ENCODE measurements around the gene CLPSL2.
A peak's percentile ranks its signal among the peaks of the same experiment; 100 is the strongest.

CLPSL2 gene

DNA sequence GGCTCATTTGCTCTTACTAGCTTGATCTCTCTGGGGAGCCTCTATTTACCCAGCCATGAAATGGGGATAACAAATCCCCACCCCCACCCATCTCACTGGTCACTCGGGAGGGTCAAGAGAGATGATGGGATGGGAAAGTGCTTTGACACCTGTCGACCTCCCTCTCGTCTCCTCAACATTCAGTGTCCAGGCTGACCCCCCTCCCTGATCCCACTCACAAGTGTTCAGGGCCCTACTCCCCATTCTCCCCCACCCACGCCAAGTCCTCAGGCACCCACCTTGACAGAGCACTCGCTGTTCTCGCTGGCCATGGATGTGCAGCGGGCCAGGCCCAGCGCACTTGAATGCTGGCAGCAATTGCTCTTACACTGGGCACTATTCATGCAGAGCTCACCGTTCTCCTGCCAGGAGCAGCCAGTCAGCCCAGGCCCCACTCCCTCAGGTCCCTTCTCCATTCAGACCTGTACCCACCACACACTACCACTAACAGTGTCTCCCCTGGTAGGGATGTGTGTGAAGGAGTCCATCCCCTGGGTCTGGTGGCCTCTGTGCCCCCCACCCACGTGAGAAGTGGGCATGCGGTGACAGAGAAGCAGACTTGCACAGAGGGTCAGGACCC, 19.2 kb downstream of the CLPSL2 start:
- H3K9ac ChIP-seq (ENCODE audit: low read depth, low read length): no peak overlapping the region
- H3K4me1 ChIP-seq (ENCODE audit: control insufficient read depth, insufficient read depth, low read length): peaks cover 3% of the 10 kb centered on the region
- H3K27me3 ChIP-seq (ENCODE audit: control insufficient read depth, insufficient read depth, low read length): no peaks in the 10 kb centered on the region
- no peaks in the 10 kb centered on the region for H3K9me3 ChIP-seq (ENCODE audit: control insufficient read depth, insufficient read depth, low read length)
- H3K36me3 ChIP-seq (ENCODE audit: control insufficient read depth, insufficient read depth, low read length): no peaks in the 10 kb centered on the region
- no peak overlapping the region for H3K4me3 ChIP-seq (ENCODE audit: low read depth, low read length)

- Histone ChIP-seq H3K4me1 (ENCODE audit: control insufficient read depth, insufficient read depth, low read length) (peaks cover 3% of the 10 kb centered on the region), H3K9ac (ENCODE audit: low read depth, low read length) (no peak overlapping the region), H3K36me3 (ENCODE audit: control insufficient read depth, insufficient read depth, low read length) (no peaks in the 10 kb centered on the region), H3K27me3 (ENCODE audit: control insufficient read depth, insufficient read depth, low read length) (no peaks in the 10 kb centered on the region), H3K9me3 (ENCODE audit: control insufficient read depth, insufficient read depth, low read length) (no peaks in the 10 kb centered on the region), H3K4me3 (ENCODE audit: low read depth, low read length) (no peak overlapping the region)
These were observed 19.8 kb downstream of the CLPSL2 start for GRCh38 chr6:35796236-35796635.

DNA sequence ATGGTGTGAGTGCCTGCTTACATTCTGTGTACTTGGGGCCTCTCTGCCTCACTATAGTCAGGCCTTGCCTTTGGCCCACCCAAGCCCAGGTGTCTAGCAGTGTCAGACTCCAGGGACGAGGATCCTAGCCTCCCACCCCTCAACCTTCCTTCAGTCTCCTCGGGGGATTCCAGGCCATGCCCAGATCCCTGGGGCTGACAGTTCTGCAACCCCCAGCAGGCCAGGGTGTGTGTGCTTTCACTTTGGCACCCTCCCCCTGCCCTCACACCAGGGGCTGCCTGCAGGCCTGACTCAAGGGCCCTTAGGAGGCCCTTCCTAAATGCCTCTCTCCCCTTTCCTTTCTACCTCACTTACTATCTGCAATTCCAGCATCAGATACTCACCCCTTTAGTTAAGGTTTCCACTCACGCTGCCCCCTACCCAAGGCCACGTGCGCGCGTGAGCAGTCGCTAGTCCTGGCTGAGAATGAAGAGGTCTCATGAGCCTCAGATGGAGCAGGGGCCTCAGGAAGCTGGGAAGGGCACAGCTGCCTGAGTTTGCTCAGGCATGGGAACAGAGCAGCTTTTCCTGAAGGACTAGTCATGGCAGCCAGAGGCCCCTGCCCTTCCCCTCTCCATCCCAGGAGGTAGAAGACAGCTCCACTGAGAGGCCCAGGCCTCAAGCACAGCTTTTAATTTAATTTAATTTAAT, 21.6 kb downstream of the CLPSL2 start:
- H3K36me3 ChIP-seq (ENCODE audit: control insufficient read depth, insufficient read depth, low read length): no peaks in the 10 kb centered on the region
- peaks cover 3% of the 10 kb centered on the region for H3K4me1 ChIP-seq (ENCODE audit: control insufficient read depth, insufficient read depth, low read length)
- no peak overlapping the region for H3K9ac ChIP-seq (ENCODE audit: low read depth, low read length)
- no peak overlapping the region for H3K4me3 ChIP-seq (ENCODE audit: low read depth, low read length)
- H3K9me3 ChIP-seq (ENCODE audit: control insufficient read depth, insufficient read depth, low read length): no peaks in the 10 kb centered on the region
- no peaks in the 10 kb centered on the region for H3K27me3 ChIP-seq (ENCODE audit: control insufficient read depth, insufficient read depth, low read length)

DNA sequence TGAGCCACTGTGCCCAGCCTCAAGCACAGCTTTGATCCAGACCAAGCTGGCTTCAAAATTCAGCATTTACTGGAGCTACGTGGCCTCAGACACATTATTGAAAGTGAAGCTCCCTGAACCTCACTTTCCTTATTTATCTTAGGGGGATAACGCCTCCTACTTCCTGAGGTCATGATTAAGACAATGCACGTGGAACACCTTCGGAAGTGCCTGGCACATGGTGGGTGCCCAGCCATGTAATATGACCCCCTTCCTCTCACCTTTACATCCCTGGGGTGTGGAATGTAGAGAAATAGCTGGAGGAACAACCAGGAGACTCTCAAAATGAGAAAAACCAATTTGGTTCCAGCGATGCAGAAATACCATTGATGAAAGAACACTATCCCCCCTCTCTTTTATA, 22.3 kb downstream of the CLPSL2 start:
- no peak overlapping the region for H3K9ac ChIP-seq (ENCODE audit: low read depth, low read length)
- H3K36me3 ChIP-seq (ENCODE audit: control insufficient read depth, insufficient read depth, low read length): no peaks in the 10 kb centered on the region
- peaks cover 3% of the 10 kb centered on the region for H3K4me1 ChIP-seq (ENCODE audit: control insufficient read depth, insufficient read depth, low read length)
- H3K9me3 ChIP-seq (ENCODE audit: control insufficient read depth, insufficient read depth, low read length): no peaks in the 10 kb centered on the region
- no peak overlapping the region for H3K4me3 ChIP-seq (ENCODE audit: low read depth, low read length)
- no peaks in the 10 kb centered on the region for H3K27me3 ChIP-seq (ENCODE audit: control insufficient read depth, insufficient read depth, low read length)

DNA sequence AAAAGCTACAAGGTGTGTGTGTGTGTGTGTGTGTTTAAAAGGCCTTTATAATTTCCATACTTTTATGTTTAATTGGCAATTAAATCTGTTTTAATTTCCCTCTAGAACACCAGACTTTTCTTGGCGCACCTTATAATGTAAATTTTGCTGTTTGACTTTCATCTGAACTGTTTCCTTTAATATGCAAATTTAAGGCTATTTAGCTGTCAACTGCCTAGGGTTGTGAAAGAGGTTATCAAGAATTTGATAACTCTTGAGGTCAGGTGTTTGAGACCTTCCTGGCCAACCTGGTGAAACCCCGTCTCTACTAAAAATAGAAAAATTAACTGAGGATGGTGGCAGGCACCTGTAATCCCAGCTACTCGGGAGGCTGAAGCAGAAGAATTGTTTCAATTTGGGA, 24.8 kb downstream of the CLPSL2 start:
- no peaks in the 10 kb centered on the region for H3K9me3 ChIP-seq (ENCODE audit: control insufficient read depth, insufficient read depth, low read length)

GRCh38 chr6:35804996-35805736, 28.8 kb downstream of the CLPSL2 start, which contains the start of gene LHFPL5:
Gene LHFPL5, plus strand, starts transcription at chr6:35805352. Its CDS starts 319 bp downstream, at chr6:35805671.
- peak within 1 kb of the TSS; percentile 83 for H3K4me3 ChIP-seq (ENCODE audit: low read depth, low read length)
- H3K9me3 ChIP-seq (ENCODE audit: control insufficient read depth, insufficient read depth, low read length): no peaks in the 10 kb centered on the region
- H3K27me3 ChIP-seq (ENCODE audit: control insufficient read depth, insufficient read depth, low read length): peaks cover 6% of the 10 kb centered on the region
- H3K36me3 ChIP-seq (ENCODE audit: control insufficient read depth, insufficient read depth, low read length): no peaks in the 10 kb centered on the region
- H3K9ac ChIP-seq (ENCODE audit: low read depth, low read length): no peak within 1 kb of the TSS
- peaks cover 4% of the 10 kb centered on the region for H3K4me1 ChIP-seq (ENCODE audit: control insufficient read depth, insufficient read depth, low read length)

More for the DNA sequence above, 24.8 kb downstream of the CLPSL2 start:
- no peak overlapping the region for H3K9ac ChIP-seq (ENCODE audit: low read depth, low read length)
- H3K4me1 ChIP-seq (ENCODE audit: control insufficient read depth, insufficient read depth, low read length): peaks cover 7% of the 10 kb centered on the region
- H3K36me3 ChIP-seq (ENCODE audit: control insufficient read depth, insufficient read depth, low read length): no peaks in the 10 kb centered on the region
- no peak overlapping the region for H3K4me3 ChIP-seq (ENCODE audit: low read depth, low read length)
- peaks cover 5% of the 10 kb centered on the region for H3K27me3 ChIP-seq (ENCODE audit: control insufficient read depth, insufficient read depth, low read length)

- Histone ChIP-seq H3K4me1 (ENCODE audit: control insufficient read depth, insufficient read depth, low read length) (peaks cover 4% of the 10 kb centered on the region), H3K36me3 (ENCODE audit: control insufficient read depth, insufficient read depth, low read length) (no peaks in the 10 kb centered on the region), H3K9me3 (ENCODE audit: control insufficient read depth, insufficient read depth, low read length) (no peaks in the 10 kb centered on the region), H3K4me3 (ENCODE audit: low read depth, low read length) (no peak overlapping the region), H3K27me3 (ENCODE audit: control insufficient read depth, insufficient read depth, low read length) (peaks cover 6% of the 10 kb centered on the region), H3K9ac (ENCODE audit: low read depth, low read length) (no peak overlapping the region)
These were observed 32.3 kb downstream of the CLPSL2 start for GRCh38 chr6:35808688-35809087.

GRCh38 chr6:35809809-35810208, 33.4 kb downstream of the CLPSL2 start:
- Histone ChIP-seq H3K4me1 (ENCODE audit: control insufficient read depth, insufficient read depth, low read length) (peaks cover 4% of the 10 kb centered on the region), H3K9ac (ENCODE audit: low read depth, low read length) (no peak overlapping the region), H3K4me3 (ENCODE audit: low read depth, low read length) (no peak overlapping the region), H3K36me3 (ENCODE audit: control insufficient read depth, insufficient read depth, low read length) (no peaks in the 10 kb centered on the region), H3K27me3 (ENCODE audit: control insufficient read depth, insufficient read depth, low read length) (peaks cover 6% of the 10 kb centered on the region), H3K9me3 (ENCODE audit: control insufficient read depth, insufficient read depth, low read length) (no peaks in the 10 kb centered on the region)

- no peak overlapping the region for H3K9ac ChIP-seq (ENCODE audit: low read depth, low read length)
These were observed 34.7 kb downstream of the CLPSL2 start for GRCh38 chr6:35810971-35811698.

DNA sequence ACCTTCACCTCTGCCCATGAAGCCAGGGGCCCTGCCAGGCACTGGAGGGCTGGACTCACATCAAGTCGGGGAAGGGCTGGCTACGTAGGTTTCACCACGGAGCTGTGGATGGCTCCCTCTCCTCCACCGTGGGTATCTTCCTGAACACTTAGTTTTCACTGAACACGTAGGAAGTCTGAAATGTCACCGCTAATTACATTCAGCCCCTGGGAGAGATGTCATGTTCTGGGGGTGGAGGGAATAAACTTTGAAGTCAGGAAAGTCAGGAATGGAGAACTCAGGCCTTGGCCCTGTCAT, 35.2 kb downstream of the CLPSL2 start:
- no peaks in the 10 kb centered on the region for H3K4me1 ChIP-seq (ENCODE audit: control insufficient read depth, insufficient read depth, low read length)
- no peak overlapping the region for H3K9ac ChIP-seq (ENCODE audit: low read depth, low read length)
- no peaks in the 10 kb centered on the region for H3K36me3 ChIP-seq (ENCODE audit: control insufficient read depth, insufficient read depth, low read length)
- H3K27me3 ChIP-seq (ENCODE audit: control insufficient read depth, insufficient read depth, low read length): no peaks in the 10 kb centered on the region
- no peaks in the 10 kb centered on the region for H3K9me3 ChIP-seq (ENCODE audit: control insufficient read depth, insufficient read depth, low read length)
- H3K4me3 ChIP-seq (ENCODE audit: low read depth, low read length): no peak overlapping the region

More at GRCh38 chr6:35810971-35811698, 34.7 kb downstream of the CLPSL2 start:
- Histone ChIP-seq H3K4me3 (ENCODE audit: low read depth, low read length) (no peak overlapping the region), H3K9me3 (ENCODE audit: control insufficient read depth, insufficient read depth, low read length) (no peaks in the 10 kb centered on the region), H3K4me1 (ENCODE audit: control insufficient read depth, insufficient read depth, low read length) (no peaks in the 10 kb centered on the region), H3K36me3 (ENCODE audit: control insufficient read depth, insufficient read depth, low read length) (no peaks in the 10 kb centered on the region), H3K27me3 (ENCODE audit: control insufficient read depth, insufficient read depth, low read length) (peaks cover 1% of the 10 kb centered on the region)

DNA sequence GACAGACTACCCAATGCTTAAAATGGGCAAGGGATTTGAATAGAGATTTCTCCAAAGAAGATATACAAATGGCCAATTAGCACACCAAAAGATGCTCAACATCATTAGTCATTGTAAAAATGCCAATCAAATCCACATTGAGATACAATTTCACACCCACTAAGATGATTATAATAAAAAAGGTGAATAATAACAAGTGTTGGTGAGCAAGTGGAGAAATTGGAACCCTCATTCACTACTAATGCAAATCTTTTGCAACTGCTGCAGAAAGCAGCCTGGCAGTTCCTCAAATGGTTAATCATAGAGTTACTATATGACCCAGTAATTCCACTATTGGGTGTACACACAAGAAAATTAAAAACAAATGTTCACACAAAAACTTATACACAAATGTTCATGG, 41.1 kb downstream of the CLPSL2 start:
- Histone ChIP-seq H3K36me3 (ENCODE audit: control insufficient read depth, insufficient read depth, low read length) (no peaks in the 10 kb centered on the region), H3K9ac (ENCODE audit: low read depth, low read length) (no peak overlapping the region), H3K4me1 (ENCODE audit: control insufficient read depth, insufficient read depth, low read length) (no peaks in the 10 kb centered on the region), H3K4me3 (ENCODE audit: low read depth, low read length) (no peak overlapping the region), H3K9me3 (ENCODE audit: control insufficient read depth, insufficient read depth, low read length) (peaks cover 4% of the 10 kb centered on the region), H3K27me3 (ENCODE audit: control insufficient read depth, insufficient read depth, low read length) (no peaks in the 10 kb centered on the region)
